H9 (cell line): Measurements from ENCODE around the gene ADGRA1. TPM values are rescaled to one million over a fixed set of nuclear protein-coding genes. Genes with fewer than 3 reads are reported as not detected.

Source experiments
- DNase-seq: peaks from one replicate; pipeline ENCODE4 v3.0.0-alpha.2; 2017
- H2AFZ ChIP-seq: one replicate; pipeline ENCODE4 v1.6.1; 2013; ENCODE audit warnings: mild to moderate bottlenecking, low read length, control low read depth, moderate library complexity
- H2AK5ac ChIP-seq: 2 replicates; pipeline ENCODE4 v1.6.1; 2013; ENCODE audit warnings: low read length, control low read depth, mixed read lengths; ENCODE audit not compliant: insufficient read length
- H2BK120ac ChIP-seq: one replicate; pipeline ENCODE4 v1.6.1; 2013; ENCODE audit warnings: low read depth, mild to moderate bottlenecking, low read length, control low read depth, inconsistent platforms; ENCODE audit not compliant: poor library complexity, severe bottlenecking
- H2BK12ac ChIP-seq: 2 replicates; pipeline ENCODE4 v1.6.1; 2013; ENCODE audit warnings: low read length, control low read depth, mixed read lengths, low read depth; ENCODE audit not compliant: insufficient read length
- H2BK15ac ChIP-seq: 2 replicates; pipeline ENCODE4 v1.6.1; 2013; ENCODE audit warnings: low read depth, low read length, control low read depth
- H2BK20ac ChIP-seq: one replicate; pipeline ENCODE4 v1.6.1; 2013; ENCODE audit warnings: low read depth, mild to moderate bottlenecking, low read length, control low read depth, inconsistent platforms; ENCODE audit not compliant: poor library complexity, severe bottlenecking
- H2BK5ac ChIP-seq: 2 replicates; pipeline ENCODE4 v1.6.1; 2013; ENCODE audit warnings: low read length, control low read depth, mixed read lengths; ENCODE audit not compliant: insufficient read length
- H3K14ac ChIP-seq: 2 replicates; pipeline ENCODE4 v1.6.1; 2013; ENCODE audit warnings: low read length, control low read depth; ENCODE audit not compliant: insufficient read depth
- H3K18ac ChIP-seq: 2 replicates; pipeline ENCODE4 v1.6.1; 2013; ENCODE audit warnings: low read depth, mild to moderate bottlenecking, mixed read lengths, low read length, control low read depth; ENCODE audit not compliant: insufficient read length
- H3K23ac ChIP-seq: 2 replicates; pipeline ENCODE4 v1.6.1; 2013; ENCODE audit warnings: low read length, control low read depth, mixed read lengths, low read depth; ENCODE audit not compliant: insufficient read length
- H3K23me2 ChIP-seq: 2 replicates; pipeline ENCODE4 v1.6.1; 2013; ENCODE audit warnings: low read depth, mild to moderate bottlenecking, mixed read lengths, low read length, control low read depth; ENCODE audit not compliant: insufficient read length, poor library complexity, severe bottlenecking
- H3K27ac ChIP-seq: 2 replicates; pipeline ENCODE4 v1.5.1; 2013; ENCODE audit warnings: low read length, control low read depth, mixed read lengths, low read depth; ENCODE audit not compliant: insufficient read length
- H3K27me3 ChIP-seq: 2 replicates; pipeline ENCODE4 v1.6.1; 2013; ENCODE audit warnings: low read length, control low read depth, inconsistent platforms; ENCODE audit not compliant: insufficient read depth
- H3K4ac ChIP-seq: 2 replicates; pipeline ENCODE4 v1.6.1; 2013; ENCODE audit warnings: low read depth, mild to moderate bottlenecking, control low read depth, inconsistent platforms, low read length, moderate library complexity
- H3K4me1 ChIP-seq: 2 replicates; pipeline ENCODE4 v1.6.1; 2013; ENCODE audit warnings: low read length, control low read depth, inconsistent platforms; ENCODE audit not compliant: insufficient read depth
- H3K4me2 ChIP-seq: 2 replicates; pipeline ENCODE4 v1.6.1; 2013; ENCODE audit warnings: low read length, control low read depth, mixed read lengths; ENCODE audit not compliant: insufficient read length, insufficient read depth
- H3K56ac ChIP-seq: 2 replicates; pipeline ENCODE4 v1.6.1; 2013; ENCODE audit warnings: low read depth, mild to moderate bottlenecking, mixed read lengths, low read length, control low read depth; ENCODE audit not compliant: insufficient read length
- H3K79me1 ChIP-seq: 2 replicates; pipeline ENCODE4 v1.6.1; 2013; ENCODE audit warnings: low read depth, mild to moderate bottlenecking, moderate library complexity, low read length, control low read depth, inconsistent platforms; ENCODE audit not compliant: insufficient read depth, poor library complexity, severe bottlenecking
- H3K79me2 ChIP-seq: 2 replicates; pipeline ENCODE4 v1.6.1; 2013; ENCODE audit warnings: low read length, control low read depth, inconsistent platforms; ENCODE audit not compliant: insufficient read depth
- H3K9ac ChIP-seq: 2 replicates; pipeline ENCODE4 v1.6.1; 2013; ENCODE audit warnings: low read length, control low read depth, mixed read lengths; ENCODE audit not compliant: insufficient read length; ENCODE audit errors: extremely low read depth
- H3K9me3 ChIP-seq: one replicate; pipeline ENCODE4 v1.6.1; 2013; ENCODE audit warnings: low read depth, low read length, inconsistent platforms; ENCODE audit not compliant: control insufficient read depth
- H3T11ph ChIP-seq: one replicate; pipeline ENCODE4 v1.6.1; 2013; ENCODE audit warnings: mild to moderate bottlenecking, low read length, control low read depth, inconsistent platforms
- H4K20me1 ChIP-seq: one replicate; pipeline ENCODE4 v1.6.1; 2013; ENCODE audit not compliant: control insufficient read depth, insufficient read length, insufficient read depth
- H4K5ac ChIP-seq: 2 replicates; pipeline ENCODE4 v1.6.1; 2013; ENCODE audit warnings: low read depth, mild to moderate bottlenecking, mixed read lengths, low read length, control low read depth; ENCODE audit not compliant: insufficient read length
- H4K8ac ChIP-seq: replicated peaks from 2 replicates; pipeline ENCODE4 v1.6.1; 2013; ENCODE audit warnings: low read length, control low read depth, mixed read lengths, low read depth; ENCODE audit not compliant: insufficient read length
- H4K91ac ChIP-seq: 2 replicates; pipeline ENCODE4 v1.6.1; 2013; ENCODE audit warnings: low read depth, mild to moderate bottlenecking, moderate library complexity, mixed read lengths, low read length, control low read depth; ENCODE audit not compliant: insufficient read length
- H3K27ac Mint-ChIP-seq, 3 experiments: 2 replicates in 2 of 3; 3 replicates in 1 of 3; pipeline ENCODE4 v1.8.0; 2020 to 2021; ENCODE audit warnings: mixed read lengths in 3 of 3, mild to moderate bottlenecking in 1 of 3, moderate library complexity in 1 of 3
- H3K27me3 Mint-ChIP-seq: 2 replicates; pipeline ENCODE4 v1.8.0; 2021; ENCODE audit warnings: low read depth, mild to moderate bottlenecking, moderate library complexity, mixed read lengths
- H3K36me3 Mint-ChIP-seq, 3 experiments: 2 replicates in 2 of 3; 3 replicates in 1 of 3; pipeline ENCODE4 v1.8.0; 2020 to 2021; ENCODE audit warnings: low read depth in 3 of 3, mixed read lengths in 3 of 3; ENCODE audit not compliant: insufficient read depth in 1 of 3
- H3K4me1 Mint-ChIP-seq, 2 experiments: 2 replicates each; pipeline ENCODE4 v1.8.0; 2020; ENCODE audit warnings: mixed read lengths in 2 of 2
- H3K4me3 Mint-ChIP-seq, 2 experiments: 2 replicates in 1 of 2; 3 replicates in 1 of 2; pipeline ENCODE4 v1.8.0; 2020 to 2021; ENCODE audit warnings: mild to moderate bottlenecking in 2 of 2, mixed read lengths in 2 of 2, moderate library complexity in 1 of 2
- H3K9me3 Mint-ChIP-seq, 2 experiments: 2 replicates in 1 of 2; 3 replicates in 1 of 2; pipeline ENCODE4 v1.8.0; 2020; ENCODE audit warnings: mild to moderate bottlenecking in 2 of 2, mixed read lengths in 2 of 2, moderate library complexity in 1 of 2
- CTCF ChIP-seq: fragments of 200-600 bp; sonication (generic); conservative IDR thresholded peaks from 3 replicates; pipeline ENCODE4 v1.8.0; 2021; ENCODE audit warnings: antibody characterized with exemption, mild to moderate bottlenecking
- WGBS: extraction: QIAGEN DNeasy Blood & Tissue Kit; methylation state at CpG from one replicate; pipeline ENCODE4 v1.1.7; 2013; ENCODE audit warnings: missing lambda C conversion rate, low lambda C conversion rate, mixed read lengths; ENCODE audit not compliant: insufficient read length; ENCODE audit errors: extremely low coverage; 5-methylcytosine and 5-hydroxymethylcytosine counted together
- total RNA-seq: library from RNA; stranded (reverse); gene quantifications from 2 replicates; pipeline ENCODE4 v1.2.1, GENCODE V29; 2021

ADGRA1 gene
- total RNA-seq, 1 experiment from 2014 or later = 0.11 TPM

- Mint-ChIP-seq H3K4me1 (peaks cover 37 to 42% of the 10 kb centered on the region in 2 experiments), H3K9me3 (peaks cover 36 to 37% of the 10 kb centered on the region in 2 experiments), H3K27ac (peak overlapping the region; percentile 98 to 100 (median 99)), H3K27me3 (peaks cover 9% of the 10 kb centered on the region), H3K36me3 (peaks cover 15 to 38% (median 24%) of the 10 kb centered on the region in 3 experiments), H3K4me3 (peak overlapping the region; percentile 21 to 27; a peak in 4 of 5 replicates)
- Histone ChIP-seq H3K79me2 (no peaks in the 10 kb centered on the region), H3K56ac (no peak overlapping the region), H3K4ac (0 out of 2 replicates have a peak overlapping the region, but pooled peaks have one; percentile 57), H2AK5ac (no peak overlapping the region), H2BK5ac (no peak overlapping the region), H2BK15ac (no peak overlapping the region), H4K5ac (no peak overlapping the region), H4K91ac (no peak overlapping the region), H3K23me2 (no peaks in the 10 kb centered on the region), H4K20me1 (no peaks in the 10 kb centered on the region), H3K14ac (peak overlapping the region; percentile 88; the same call in 1 of the 2 replicates), H3K27me3 (no peaks in the 10 kb centered on the region), H3K18ac (peak overlapping the region; percentile 95), H3K27ac (peak overlapping the region; percentile 97), H2BK120ac (peak overlapping the region; percentile 61), H3K9me3 (no peaks in the 10 kb centered on the region), H2BK12ac (no peak overlapping the region), H3K9ac (peak overlapping the region; percentile 27), H2AFZ (no peak overlapping the region), H3T11ph (peak overlapping the region; percentile 88), H3K23ac (no peak overlapping the region), H2BK20ac (no peak overlapping the region), H3K4me1 (peaks cover 6% of the 10 kb centered on the region; the same call in 1 of the 2 replicates), H3K4me2 (peak overlapping the region; percentile 58), H3K79me1 (no peaks in the 10 kb centered on the region), H4K8ac (no peak overlapping the region)
- no peak for TF ChIP-seq CTCF
- peak; percentile 86 for DNase-seq
- WGBS = no CpG with 5 or more reads among the region's 9 CpGs
Measured at GRCh38 chr10:133151543-133151972, 63.8 kb downstream of the ADGRA1 start.
